ENCODE data around the gene LPGAT1.
"Not testable (repeated sequence)": the region's sequence is repeated elsewhere in the genome, so short reads cannot be mapped to it uniquely, and the experiment has no call there.

LPGAT1 gene

GRCh38 chr1:211830328-211831142, at the start of gene LPGAT1:
Gene LPGAT1, minus strand, starts transcription at chr1:211830763. Its CDS starts 1,467 bp downstream, at chr1:211829296.
- DNase-seq (ENCODE audit: low read depth in 2 of 3, low spot score in 2 of 3) = peak; percentile 38 to 60 (median 40)

- no peak for DNase-seq (ENCODE audit: low read depth in 2 of 3, low spot score in 2 of 3)
Measured at GRCh38 chr1:211879475-211879874, 48.9 kb upstream of the LPGAT1 start.

- DNase-seq (ENCODE audit: low read depth in 2 of 3, low spot score in 2 of 3) = no peak
Measured at GRCh38 chr1:211876851-211877590, 46.5 kb upstream of the LPGAT1 start.

GRCh38 chr1:211875541-211875940, 45.0 kb upstream of the LPGAT1 start:
- DNase-seq (ENCODE audit: low read depth in 2 of 3, low spot score in 2 of 3) = no peak

- no peak for DNase-seq (ENCODE audit: low read depth in 2 of 3, low spot score in 2 of 3)
Measured at GRCh38 chr1:211874521-211875347, 44.2 kb upstream of the LPGAT1 start.

- DNase-seq (ENCODE audit: low read depth in 2 of 3, low spot score in 2 of 3) = not testable (repeated sequence)
Measured at GRCh38 chr1:211873731-211874130, 43.2 kb upstream of the LPGAT1 start.

- no peak for DNase-seq (ENCODE audit: low read depth in 2 of 3, low spot score in 2 of 3)
Measured at GRCh38 chr1:211870156-211870555, 39.6 kb upstream of the LPGAT1 start.

GRCh38 chr1:211865180-211865579, 34.6 kb upstream of the LPGAT1 start:
- no peak for DNase-seq (ENCODE audit: low read depth in 2 of 3, low spot score in 2 of 3)

- DNase-seq (ENCODE audit: low read depth in 2 of 3, low spot score in 2 of 3) = no peak
Measured at GRCh38 chr1:211859405-211859804, 28.8 kb upstream of the LPGAT1 start.

GRCh38 chr1:211851174-211851573, 20.6 kb upstream of the LPGAT1 start:
- no peak for DNase-seq (ENCODE audit: low read depth in 2 of 3, low spot score in 2 of 3)

- no peak for DNase-seq (ENCODE audit: low read depth in 2 of 3, low spot score in 2 of 3)
Measured at GRCh38 chr1:211843507-211844298, 13.1 kb upstream of the LPGAT1 start.

- no peak for DNase-seq (ENCODE audit: low read depth in 2 of 3, low spot score in 2 of 3)
Measured at GRCh38 chr1:211843018-211843417, 12.5 kb upstream of the LPGAT1 start.

- no peak for DNase-seq (ENCODE audit: low read depth in 2 of 3, low spot score in 2 of 3)
Measured at GRCh38 chr1:211842518-211842917, 12.0 kb upstream of the LPGAT1 start.

- DNase-seq (ENCODE audit: low read depth in 2 of 3, low spot score in 2 of 3) = no peak
Measured at GRCh38 chr1:211839106-211839505, 8.5 kb upstream of the LPGAT1 start.

- DNase-seq (ENCODE audit: low read depth in 2 of 3, low spot score in 2 of 3) = no peak
Measured at GRCh38 chr1:211833174-211833820, 2.7 kb upstream of the LPGAT1 start.

- DNase-seq (ENCODE audit: low read depth in 2 of 3, low spot score in 2 of 3) = no peak
Measured at GRCh38 chr1:211832661-211833060, 2.1 kb upstream of the LPGAT1 start.

GRCh38 chr1:211831558-211832323, 1.2 kb upstream of the LPGAT1 start:
- DNase-seq (ENCODE audit: low read depth in 2 of 3, low spot score in 2 of 3) = no peak

GRCh38 chr1:211830055-211830327, 572 bp downstream of the LPGAT1 start:
- DNase-seq (ENCODE audit: low read depth in 2 of 3, low spot score in 2 of 3) = no peak

- no peak for DNase-seq (ENCODE audit: low read depth in 2 of 3, low spot score in 2 of 3)
Measured at GRCh38 chr1:211829343-211830054, 1.1 kb downstream of the LPGAT1 start.

All from activated CD8-positive, alpha-beta memory T cell treated with anti-CD3 and anti-CD28 coated beads for 48 hours (primary cell).